Right lobe of liver (tissue), 4 donors: ENCODE results near the gene RPL29.

ENCODE experiments used
- POLR2A ChIP-seq: fragments of 450-650 bp; IDR thresholded peaks from one replicate; pipeline ENCODE4 v1.6.1; 2017; ENCODE audit warnings: antibody characterized with exemption, mild to moderate bottlenecking
- TF ChIP-seq, protein P1 (sequence below), 4 donors: fragments of 200-600 bp in 3 of 4; fragments of 450-650 bp in 1 of 4; IDR thresholded peaks; one replicate each; pipeline versions ENCODE4 v1.5.1 to v1.8.0; 2016 to 2022; ENCODE audit warnings: antibody characterized with exemption in 4 of 4, mild to moderate bottlenecking in 2 of 4
- donor health status: DM: no; HTN: no; CAD: no.
- donor health status: DM: no; HTN: no; CAD: no.
- donor health status: DM: no; HTN: yes; CAD: no.

DNA sequence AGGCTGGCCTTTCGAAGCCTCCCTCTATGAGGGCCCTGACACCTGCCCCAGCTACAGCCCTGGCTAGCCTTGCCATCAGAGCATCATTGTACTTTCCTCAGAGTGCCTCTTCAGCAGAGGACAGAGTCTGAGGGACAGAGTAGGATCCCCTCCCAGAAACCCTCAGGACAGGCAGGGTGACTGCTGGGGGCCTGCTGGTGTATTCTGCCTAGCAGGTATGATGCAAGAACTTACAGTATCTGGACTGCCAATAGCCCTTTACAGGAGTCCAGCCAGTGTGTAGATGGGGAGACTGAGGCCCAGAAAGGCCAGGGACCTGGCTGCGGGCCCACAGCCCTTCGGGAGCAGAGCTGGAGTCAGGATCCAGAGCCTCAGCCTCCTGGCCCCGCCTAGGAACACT, 41.6 kb upstream of the RPL29 start:
- TF ChIP-seq, protein P1, sequence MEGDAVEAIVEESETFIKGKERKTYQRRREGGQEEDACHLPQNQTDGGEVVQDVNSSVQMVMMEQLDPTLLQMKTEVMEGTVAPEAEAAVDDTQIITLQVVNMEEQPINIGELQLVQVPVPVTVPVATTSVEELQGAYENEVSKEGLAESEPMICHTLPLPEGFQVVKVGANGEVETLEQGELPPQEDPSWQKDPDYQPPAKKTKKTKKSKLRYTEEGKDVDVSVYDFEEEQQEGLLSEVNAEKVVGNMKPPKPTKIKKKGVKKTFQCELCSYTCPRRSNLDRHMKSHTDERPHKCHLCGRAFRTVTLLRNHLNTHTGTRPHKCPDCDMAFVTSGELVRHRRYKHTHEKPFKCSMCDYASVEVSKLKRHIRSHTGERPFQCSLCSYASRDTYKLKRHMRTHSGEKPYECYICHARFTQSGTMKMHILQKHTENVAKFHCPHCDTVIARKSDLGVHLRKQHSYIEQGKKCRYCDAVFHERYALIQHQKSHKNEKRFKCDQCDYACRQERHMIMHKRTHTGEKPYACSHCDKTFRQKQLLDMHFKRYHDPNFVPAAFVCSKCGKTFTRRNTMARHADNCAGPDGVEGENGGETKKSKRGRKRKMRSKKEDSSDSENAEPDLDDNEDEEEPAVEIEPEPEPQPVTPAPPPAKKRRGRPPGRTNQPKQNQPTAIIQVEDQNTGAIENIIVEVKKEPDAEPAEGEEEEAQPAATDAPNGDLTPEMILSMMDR (IDR thresholded peaks at IDR 0.05) = no peak
- TF ChIP-seq POLR2A = no peak
